Activated naive CD4-positive, alpha-beta T cell treated with Interleukin-2 at 50 U/mL for 16 hours (primary cell): ENCODE data around the gene BDNF.
A peak's percentile ranks its signal among the peaks of the same experiment; 100 is the strongest.
"Not testable (repeated sequence)": the region's sequence is repeated elsewhere in the genome, so short reads cannot be mapped to it uniquely, and the experiment has no call there.

ENCODE experiments used
- DNase-seq: peaks from one replicate; pipeline ENCODE4 v3.0.0-alpha.2; 2020

Gene BDNF

DNA sequence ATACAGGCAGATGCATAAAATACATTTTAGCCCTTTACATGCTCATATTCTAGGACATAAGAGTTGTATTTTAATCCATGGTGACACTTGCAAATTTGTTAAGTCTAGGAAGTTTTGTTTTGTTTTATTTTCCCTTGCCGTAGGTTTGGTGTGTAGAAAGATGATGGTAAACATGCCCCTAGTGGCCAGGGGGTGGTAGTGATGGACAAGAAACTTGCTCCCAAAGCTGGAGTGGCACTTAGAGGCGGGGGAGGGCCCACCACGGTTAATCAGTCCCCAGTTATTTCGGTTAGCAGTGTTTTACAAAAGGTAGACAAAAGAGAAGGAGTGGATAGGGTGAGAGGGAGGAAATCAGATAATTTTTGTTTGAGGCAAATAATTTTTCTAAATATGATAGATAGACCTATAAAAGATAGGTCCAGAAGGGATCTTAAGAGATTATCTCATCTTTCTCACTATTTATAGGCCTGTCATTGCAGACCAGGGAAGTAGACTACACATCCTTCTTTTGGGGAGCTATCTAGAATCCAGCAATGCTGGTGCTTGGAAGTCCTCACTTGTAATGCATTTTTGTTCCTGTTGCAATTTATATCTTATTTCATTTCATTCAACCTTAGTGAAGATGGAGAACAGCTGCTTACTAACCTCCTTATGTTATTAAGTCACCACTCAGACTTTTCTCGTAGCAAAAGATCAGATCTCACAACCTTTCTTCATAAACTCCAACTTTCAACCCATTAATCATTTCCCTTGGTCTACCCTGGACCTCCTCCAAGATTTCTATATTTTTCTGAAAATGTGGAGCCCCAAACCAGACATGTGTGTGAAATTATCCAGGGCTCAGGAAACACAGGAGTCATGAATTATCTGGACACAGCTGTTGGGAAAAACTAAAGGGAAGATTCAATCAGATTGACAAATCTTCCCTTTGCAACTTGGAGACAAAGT lies 5.9 kb upstream of the BDNF start:
- no peak for DNase-seq

DNA sequence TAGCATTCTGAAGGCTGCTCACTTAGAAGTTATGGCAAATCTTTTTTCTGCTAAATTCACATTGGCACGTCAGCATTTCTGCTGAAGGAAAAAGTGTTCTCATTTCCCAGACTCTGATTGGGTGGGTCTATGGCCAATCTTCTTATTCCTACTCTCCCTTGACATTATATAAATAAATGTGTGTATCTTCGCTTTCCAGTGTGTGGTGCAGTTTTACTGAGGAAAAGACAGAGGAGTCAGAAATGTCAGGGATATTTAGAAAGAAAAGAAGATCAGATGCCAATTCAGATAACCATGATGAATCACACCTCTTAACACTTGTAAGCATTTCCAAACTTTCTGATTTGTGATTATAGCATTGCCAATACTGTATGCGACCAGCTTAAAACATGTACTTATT lies 3.2 kb upstream of the BDNF start:
- DNase-seq = no peak

DNA sequence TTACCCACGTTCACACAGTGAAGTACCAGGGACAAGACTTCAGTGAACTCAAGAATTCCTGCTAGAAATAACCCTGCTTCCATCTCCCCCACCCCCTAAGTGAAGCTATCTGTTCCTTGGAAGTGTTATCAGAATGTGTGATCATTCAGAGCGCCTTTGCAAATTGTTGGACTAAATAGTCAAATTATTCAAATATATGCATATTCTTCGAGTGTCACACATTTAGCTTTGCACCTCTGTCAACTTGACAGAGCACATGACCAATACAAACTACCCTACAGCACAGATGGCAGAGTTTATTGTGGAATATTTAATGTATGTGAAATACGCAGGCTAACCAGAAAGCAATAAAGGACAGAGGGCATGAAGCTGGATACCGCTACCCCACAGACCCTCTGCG lies 2.6 kb upstream of the BDNF start:
- no peak for DNase-seq

DNA sequence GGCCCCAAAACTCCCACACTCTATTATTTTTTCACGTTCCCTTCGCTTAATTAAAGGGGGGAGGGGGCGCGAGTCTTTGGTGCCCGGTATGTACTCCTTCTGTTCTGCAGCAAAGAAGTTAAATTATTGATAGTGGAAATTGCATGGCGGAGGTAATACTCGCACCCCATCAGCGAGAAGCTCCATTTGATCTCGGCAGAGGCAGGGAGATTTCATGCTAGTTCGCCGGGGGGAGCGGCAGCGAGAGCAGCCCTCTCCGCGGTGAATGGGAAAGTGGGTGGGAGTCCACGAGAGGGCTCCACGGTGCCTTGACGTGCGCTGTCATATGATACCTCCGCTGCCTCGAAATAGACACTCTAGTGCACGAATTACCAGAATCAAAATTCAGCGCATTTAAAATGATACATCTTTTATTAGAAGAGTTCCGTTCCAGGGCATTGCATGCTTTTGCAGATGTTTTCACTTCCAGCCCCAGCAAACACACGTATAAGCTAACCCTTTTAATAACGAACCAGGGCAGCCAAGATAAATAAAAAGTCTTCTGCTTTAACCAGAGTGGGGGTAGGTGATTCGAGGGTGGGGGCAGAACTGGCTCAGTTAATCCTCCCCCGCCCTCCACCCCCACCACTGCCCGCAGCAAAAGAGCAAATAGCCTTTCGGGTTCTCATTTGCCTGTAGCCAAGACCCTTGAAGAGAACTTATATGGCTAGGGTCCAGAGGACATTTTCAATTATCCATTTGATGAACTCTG lies 1.3 kb upstream of the BDNF start:
- no peak for DNase-seq

DNA sequence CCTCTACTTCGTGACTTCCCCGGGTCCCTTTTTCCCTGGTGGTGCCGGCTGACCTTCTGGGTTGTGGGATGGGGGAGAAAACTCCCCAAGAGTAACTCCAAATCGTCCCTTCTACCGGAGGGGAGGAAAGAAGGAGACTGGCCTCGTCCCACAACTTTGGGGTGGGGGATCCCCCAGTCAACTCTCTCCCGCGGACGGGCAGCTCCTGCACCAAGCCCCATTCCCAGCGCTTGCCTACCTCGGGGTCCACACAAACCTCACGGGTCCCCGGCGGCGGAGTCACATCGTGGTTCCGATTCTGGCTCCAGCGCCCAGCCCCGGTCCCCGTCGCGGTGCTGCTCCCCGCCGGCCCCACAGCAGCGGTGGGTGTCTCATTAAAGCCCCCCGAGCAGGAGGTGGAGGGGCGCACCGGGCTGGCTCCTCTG lies 317 bp downstream of the BDNF start:
- no peak for DNase-seq

DNA sequence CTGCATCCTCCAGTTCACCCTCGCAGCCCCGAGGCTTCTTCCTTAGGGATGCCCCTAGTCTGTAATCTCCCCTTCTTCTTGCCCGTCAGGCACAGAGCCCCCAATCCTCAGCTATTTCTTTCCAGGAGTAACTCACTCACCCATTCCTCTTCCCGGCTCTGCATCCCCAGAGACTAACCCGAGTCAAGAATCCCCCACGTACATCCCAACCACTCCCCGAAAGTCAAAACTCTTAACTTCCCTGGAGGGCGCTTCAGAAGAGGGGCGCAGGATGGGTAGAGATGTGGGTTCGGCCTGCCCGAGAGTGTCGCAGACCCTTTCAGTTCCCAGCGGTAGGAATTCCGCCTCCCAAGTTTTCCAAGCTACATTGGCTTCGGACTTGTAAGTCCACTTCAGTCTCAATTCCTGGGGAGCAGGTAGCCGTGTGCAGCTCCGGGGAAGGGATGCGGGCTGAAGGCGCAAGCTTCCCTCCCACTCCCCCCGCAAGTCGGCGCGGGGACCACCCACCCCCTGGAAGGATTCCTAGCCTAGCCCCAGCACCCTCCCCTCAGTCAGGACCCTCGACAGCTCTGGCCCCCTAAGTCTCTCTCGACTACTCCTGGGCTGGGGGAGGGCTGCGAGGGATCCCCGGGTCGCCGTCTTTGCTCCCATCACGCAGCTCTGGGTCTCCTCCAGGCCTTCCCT lies 871 bp downstream of the BDNF start:
- DNase-seq = no peak

DNA sequence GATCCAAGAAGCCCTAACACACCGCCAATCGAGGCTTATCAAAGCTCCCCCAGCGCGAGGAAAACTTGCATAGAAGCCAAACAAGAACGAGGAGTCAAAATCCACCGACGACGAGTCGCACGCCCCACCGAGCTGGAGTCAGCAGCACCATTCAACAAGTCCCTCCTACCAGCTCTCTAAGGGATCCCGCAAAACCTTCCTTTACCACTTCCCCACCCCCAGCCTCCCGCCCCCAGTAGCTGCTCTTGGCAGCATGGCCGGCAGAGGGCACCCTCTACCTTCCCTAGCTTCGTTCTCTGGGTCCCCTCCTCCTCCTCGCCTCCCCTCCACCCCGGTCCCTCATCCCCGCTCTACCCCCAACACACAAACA lies 1.4 kb downstream of the BDNF start:
- peak; percentile 56 for DNase-seq

DNA sequence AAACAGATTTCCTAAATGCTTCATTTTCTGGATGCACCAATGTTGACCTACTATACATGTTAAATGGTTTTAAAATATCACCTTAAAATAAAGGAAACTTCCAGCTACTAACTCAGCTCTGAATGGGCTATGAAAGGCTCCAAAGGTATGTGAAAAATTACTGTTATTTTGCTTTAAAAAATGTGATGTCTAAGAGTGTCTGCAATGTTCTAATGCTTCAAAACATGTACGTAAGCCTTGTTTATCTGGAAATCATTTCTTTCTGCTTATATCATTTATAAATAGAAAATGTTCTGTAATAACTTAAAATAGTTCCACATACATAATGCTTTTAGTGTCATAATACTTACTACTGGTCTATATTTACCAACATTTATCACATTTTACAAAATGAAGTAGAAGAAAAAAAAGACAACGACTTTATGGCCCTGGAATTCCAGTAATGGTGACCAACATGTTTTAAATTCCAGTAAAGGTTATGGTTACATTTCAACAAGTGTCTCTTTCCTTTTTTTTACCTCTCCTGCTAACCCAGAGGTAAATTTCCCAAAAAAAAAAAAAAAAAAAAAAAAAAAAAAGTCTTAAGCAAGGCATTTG lies 2.5 kb downstream of the BDNF start:
- DNase-seq = no peak

DNA sequence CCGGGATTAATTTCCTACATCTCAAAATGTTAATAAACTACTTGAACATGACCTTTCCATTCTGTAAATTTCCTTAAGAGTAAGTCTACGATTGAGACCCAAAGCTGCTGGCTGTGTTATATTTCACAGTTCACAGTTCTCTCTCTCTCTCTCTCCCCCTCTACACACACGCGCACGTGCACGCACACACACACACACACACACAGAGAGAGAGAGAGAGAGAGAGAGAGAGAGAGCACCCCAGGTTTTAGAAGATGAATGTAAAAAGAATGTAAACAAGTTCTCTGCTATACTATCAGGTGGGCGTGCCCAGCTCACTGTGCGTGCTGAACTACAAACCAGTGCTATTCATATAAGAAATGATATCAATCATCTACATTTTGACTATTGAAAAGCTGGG lies 3.3 kb downstream of the BDNF start:
- DNase-seq = no peak

DNA sequence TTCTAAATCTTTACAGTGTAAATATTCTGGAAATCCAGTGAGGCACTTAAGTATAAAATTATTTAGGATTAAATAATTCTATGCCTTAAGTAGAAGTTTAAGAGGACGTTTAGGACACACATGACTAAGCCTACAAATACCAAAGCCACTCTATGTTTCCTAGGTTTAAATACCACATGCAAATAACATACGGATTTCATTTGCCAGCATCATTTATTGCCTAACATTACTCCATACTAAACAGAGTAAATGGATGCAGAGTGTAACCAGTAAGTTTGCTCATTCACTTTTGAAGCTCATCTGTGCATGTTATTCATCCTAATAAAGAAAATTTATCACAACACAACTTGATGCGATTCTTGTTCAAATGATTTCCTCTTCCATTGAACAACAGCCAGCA lies 4.1 kb downstream of the BDNF start:
- no peak for DNase-seq

DNA sequence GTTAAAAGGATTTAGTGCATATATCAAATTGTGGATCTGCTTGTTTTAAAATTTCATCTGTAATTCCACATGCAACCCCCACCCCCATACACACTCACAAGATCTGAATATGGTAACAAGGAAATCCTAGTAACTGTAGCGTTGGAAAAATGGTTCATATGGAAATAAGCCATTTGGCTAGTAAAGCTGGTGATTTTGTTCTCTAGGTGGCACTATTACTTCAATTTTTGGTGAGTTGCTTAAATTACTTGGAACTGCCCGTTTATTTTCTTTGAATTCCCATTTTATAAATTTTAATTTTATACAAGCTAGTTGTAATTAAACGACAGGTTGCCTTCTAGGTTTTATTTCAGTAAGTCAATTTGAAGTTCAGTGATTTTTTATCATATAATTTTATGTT lies 5.3 kb downstream of the BDNF start:
- no peak for DNase-seq

DNA sequence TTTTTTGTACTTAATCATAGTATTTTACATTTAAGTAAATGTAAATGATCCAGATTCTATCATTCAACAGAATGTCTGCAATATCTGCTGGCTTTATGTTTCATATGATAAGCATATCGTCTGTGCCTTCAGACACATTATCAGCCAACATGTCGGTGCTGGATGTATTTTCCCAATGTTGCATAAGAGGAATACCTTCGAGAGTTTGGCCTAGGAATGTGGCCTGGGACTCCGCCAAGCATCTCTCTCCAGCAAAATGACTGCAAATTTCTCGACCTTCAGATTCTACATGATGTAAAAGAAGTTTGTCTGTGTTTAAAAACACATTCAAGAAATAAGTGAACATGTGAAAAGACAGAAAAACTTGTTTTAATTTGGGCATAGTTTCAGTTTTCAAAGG lies 6.9 kb downstream of the BDNF start:
- no peak for DNase-seq

DNA sequence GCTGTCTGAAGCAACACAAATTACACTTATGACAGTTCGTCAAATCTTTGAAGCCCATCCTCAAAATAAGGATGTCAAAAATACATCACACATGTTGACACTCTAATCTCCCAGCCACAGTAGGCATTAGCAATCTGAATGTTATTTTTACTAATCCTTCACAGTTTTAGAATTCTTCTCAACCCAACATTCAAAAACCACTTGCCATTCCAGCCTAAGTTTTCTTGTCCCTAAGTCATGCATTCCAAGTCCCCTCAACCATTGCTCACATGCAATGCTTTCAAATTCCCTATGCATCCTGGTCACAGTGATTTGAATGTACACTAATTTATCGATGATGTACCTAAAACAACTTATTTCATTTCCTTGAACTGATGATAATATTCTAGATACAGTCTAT lies 7.5 kb downstream of the BDNF start:
- DNase-seq = no peak

DNA sequence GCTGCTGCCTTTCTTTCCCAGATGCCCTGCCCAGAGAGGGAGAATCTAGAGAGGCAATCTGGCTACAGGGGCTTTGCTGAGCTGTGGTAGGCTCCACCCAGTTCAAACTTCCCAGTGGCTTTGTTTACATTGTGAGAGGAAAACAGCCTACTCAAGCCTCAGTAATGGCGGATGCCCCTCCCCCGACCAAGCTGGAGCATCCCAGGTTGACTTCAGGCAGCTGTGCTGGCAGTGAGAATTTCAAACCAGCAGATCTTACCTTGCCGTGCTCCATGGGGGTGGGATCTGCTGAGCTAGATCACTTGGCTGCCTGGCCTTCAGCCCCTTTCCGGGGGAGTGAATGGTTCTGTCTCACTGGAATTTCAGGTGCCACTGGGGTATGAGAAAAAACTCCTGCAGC lies 12.2 kb downstream of the BDNF start:
- DNase-seq = no peak

DNA sequence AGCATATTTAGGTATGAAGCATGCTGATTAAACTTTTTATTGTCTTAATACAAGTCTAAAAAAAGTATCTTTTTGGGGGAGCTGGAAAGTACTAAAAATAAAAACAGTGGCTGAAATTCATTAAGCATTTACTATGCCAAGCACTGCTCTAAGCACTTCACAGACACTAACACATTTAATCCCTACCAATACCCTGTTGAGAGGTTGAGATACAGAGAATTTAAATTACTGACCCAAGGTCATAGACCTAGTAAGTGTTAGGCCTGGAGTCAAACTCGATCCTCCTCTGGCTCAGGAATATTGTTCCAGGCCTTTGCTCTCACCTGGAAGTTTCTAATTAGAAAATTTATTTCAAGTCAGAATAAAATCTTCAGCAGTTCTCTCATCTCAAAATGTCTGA lies 18.6 kb downstream of the BDNF start:
- no peak for DNase-seq

DNA sequence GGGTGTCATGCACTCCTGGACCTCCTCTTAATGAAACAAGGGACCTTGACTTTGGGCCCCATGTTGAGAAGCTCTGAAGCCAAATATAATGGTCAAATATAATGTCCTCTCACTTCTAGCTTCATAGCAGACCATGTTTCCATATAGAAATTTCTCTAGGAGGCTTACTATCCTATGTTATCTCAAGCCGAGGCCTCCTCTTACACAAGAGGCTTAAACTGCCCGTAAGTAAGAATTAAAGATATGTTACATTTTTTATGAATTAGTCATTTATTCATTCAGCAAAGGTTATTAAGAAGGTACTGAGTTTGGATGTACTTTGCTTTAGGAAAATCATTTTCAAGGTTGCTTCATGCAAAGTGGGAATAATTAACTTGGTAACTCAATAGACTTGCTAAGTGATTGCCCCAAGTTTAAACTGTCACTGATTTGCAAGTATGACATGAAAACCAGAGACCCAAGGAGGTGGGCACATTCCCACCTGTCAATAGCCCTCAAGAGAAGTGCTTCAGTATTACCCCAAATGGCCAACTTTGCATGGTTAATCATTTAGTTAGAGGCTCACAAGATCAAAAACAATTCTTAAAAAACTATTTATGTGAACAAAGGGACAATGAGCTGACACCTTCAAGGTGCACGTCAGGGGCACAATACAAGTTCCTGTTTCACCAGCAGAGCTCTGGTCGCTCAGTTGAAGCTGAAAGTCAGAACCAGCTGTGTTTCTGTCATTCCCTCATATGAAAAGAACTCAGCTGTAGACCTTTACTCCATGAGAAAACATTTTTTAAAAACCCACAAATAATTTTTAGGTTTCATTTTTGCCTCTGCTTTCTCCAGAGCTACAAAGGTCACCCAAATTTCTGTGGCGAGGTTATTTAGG lies 20.9 kb downstream of the BDNF start:
- DNase-seq = no peak

DNA sequence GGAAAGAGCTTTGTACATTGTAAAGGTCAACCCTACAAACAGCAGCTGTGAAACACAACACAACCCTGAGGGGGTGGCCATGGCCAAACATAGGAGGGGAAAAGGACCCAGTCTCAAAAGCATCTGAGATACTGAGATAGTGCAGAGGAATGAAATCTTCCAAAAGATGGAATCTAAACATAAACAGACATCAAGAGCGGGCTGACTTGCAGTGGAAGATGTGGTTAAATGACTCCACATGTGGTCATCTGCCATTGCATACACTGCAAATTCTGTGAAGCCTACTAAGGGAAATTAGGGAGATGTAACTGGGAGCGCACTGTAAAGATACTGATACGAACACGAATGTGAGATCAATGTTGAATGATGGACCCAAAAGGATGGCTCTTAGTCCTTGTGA lies 22.0 kb downstream of the BDNF start:
- DNase-seq = no peak

DNA sequence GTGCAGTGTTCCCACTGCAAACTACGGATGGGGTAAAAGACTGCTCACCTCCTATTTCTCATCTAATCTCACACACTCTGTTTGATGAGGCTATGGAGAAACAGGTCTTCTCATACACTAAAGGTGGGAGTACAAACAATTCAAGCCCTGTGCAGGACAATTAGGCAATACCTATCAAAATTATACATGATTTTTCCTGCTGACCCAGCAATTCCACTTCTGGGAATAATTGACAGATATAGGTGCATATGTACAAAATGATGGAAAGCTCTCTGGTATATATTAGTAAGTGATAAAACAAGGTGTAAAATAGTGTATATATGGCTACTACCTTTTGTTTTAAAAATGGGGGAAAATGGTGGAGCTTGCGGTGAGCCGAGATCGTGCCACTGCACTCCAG lies 23.1 kb downstream of the BDNF start:
- DNase-seq = no peak

DNA sequence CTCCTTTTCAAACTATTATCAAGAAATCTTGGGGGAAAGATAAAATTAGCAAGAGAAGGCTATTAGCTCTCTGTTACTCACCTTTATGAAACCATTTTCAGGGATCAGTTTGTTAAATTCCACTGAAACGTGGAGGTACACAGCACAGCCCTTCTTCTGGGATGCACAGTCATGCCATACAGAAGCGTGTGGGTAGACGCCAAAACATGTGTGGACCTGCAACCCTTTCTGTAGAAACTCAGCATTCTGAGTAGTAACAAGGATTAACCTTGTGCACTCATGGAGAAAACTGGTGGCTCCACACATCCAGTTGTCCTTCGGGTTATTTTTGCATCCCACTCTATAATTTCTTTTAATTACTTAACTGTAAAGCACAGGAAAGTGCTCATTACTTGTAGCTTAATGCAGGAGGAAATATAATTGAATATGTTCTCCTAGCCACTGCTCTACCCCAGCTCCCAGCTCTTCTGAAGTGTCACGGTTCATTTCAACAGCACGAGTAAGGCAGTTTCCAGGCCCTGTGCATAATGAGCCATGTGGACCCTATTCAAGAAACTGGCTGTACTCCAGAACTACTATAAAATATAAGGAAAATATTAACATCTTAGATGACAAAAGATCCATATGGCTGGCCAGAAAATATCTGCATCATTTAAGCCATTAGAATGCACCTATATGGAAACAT lies 26.1 kb downstream of the BDNF start:
- no peak for DNase-seq

DNA sequence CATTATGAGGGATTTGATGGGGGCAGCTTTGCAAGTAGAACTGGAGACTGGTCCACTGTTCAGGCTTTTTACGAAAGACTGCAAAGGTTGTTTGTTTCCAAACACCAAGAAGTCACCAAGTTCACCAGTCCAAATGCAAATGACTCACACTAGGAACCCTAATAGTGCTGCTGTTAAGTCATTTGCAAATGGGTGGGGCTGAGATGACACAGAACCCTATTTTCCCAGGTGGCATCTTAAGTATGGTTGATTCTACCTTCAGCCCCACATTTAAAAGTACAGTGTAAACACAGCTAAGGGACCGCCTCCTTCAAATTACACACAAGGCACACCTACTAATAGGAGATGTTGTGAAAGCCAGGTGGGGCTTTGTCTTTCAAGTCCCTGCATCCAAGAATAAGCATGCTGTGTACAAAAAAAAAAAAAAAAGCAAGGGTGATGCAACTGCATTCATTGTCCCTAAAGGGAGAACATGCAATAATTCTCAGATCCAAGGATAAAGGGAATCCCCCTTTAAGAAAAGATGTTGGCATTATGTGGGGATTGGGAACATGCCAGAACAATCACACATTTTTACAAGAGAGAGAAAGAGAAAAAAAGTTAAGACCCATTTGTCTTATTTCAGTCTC lies 27.3 kb downstream of the BDNF start:
- DNase-seq = no peak

DNA sequence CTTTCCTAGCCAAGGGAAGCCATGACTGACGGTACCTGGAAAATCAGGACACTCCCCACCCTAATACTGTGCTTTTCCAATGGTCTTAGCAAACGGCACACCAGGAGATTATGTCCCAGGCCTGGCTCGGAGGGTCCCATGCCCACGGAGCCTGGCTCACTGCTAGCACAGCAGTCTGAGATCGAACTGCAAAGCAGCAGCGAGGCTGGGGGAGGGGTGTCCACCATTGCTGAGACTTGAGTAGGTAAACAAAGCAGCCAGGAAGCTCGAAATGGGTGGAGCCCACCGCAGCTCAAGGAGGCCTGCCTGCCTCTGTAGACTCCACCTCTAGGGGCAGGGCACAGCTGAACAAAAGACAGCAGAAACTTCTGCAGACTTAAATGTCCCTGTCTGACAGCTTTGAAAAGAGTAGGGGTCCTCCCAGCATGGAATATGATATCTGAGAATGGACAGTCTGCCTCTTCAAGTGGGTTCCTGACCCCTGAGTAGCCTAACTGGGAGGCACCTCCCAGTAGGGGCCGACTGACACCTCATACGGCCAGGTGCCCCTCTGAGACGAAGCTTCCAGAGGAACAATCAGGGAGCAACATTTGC lies 34.6 kb downstream of the BDNF start:
- not testable (repeated sequence) for DNase-seq
